HG03097 (cell line): ENCODE measurements around the gene PALMD.

Experiments used
- ATAC-seq: cut with Tn5 transposase; IDR thresholded peaks from one replicate; pipeline ENCODE4 v1.9.1; 2021; ENCODE audit not compliant: unreplicated experiment, low FRiP score

Gene PALMD

GRCh38 chr1:99682291-99682751 is 36.4 kb downstream of the PALMD start:
- no peak for ATAC-seq

- ATAC-seq: no peak
Measured at GRCh38 chr1:99685516-99686180, 39.7 kb downstream of the PALMD start.

- no peak for ATAC-seq
Measured at GRCh38 chr1:99691175-99691574, 45.3 kb downstream of the PALMD start.

GRCh38 chr1:99696616-99697015 is 50.7 kb downstream of the PALMD start:
- ATAC-seq: no peak

GRCh38 chr1:99697580-99697979 is 51.7 kb downstream of the PALMD start:
- ATAC-seq: no peak

GRCh38 chr1:99700020-99700419 is 54.1 kb downstream of the PALMD start:
- no peak for ATAC-seq

GRCh38 chr1:99702221-99702620 is 56.3 kb downstream of the PALMD start:
- ATAC-seq: no peak

- no peak for ATAC-seq
Measured at GRCh38 chr1:99704356-99704816, 58.5 kb downstream of the PALMD start.

GRCh38 chr1:99705385-99705784 is 59.5 kb downstream of the PALMD start:
- ATAC-seq: no peak

- peak; percentile 62 for ATAC-seq
Measured at GRCh38 chr1:99707535-99708142, 61.7 kb downstream of the PALMD start.

GRCh38 chr1:99710994-99711393 is 65.1 kb downstream of the PALMD start:
- no peak for ATAC-seq

GRCh38 chr1:99713006-99713405 is 67.1 kb downstream of the PALMD start:
- no peak for ATAC-seq

- ATAC-seq: no peak
Measured at GRCh38 chr1:99717005-99717404, 71.1 kb downstream of the PALMD start.

- ATAC-seq: no peak
Measured at GRCh38 chr1:99723251-99723650, 77.3 kb downstream of the PALMD start.

- ATAC-seq: no peak
Measured at GRCh38 chr1:99725996-99726395, 80.1 kb downstream of the PALMD start.

GRCh38 chr1:99726407-99726806 is 80.5 kb downstream of the PALMD start:
- ATAC-seq: no peak

- no peak for ATAC-seq
Measured at GRCh38 chr1:99726818-99727217, 80.9 kb downstream of the PALMD start.

GRCh38 chr1:99727575-99728185 is 81.8 kb downstream of the PALMD start:
- no peak for ATAC-seq

- no peak for ATAC-seq
Measured at GRCh38 chr1:99728494-99729235, 82.8 kb downstream of the PALMD start.

- no peak for ATAC-seq
Measured at GRCh38 chr1:99731384-99731783, 85.5 kb downstream of the PALMD start.

- ATAC-seq: no peak
Measured at GRCh38 chr1:99735852-99736251, 89.9 kb downstream of the PALMD start.
